Measurements from ENCODE around the gene CACNA1D.

CACNA1D gene

GRCh38 chr3:53813876-53814275 is 319.5 kb downstream of the CACNA1D start:
- no peaks in the 10 kb centered on the region for H3K4me1 ChIP-seq (ENCODE audit: control insufficient read depth, insufficient read depth, low read length)
- H3K4me3 ChIP-seq (ENCODE audit: low read depth, low read length) = no peak overlapping the region
- peaks cover 11% of the 10 kb centered on the region for H3K36me3 ChIP-seq (ENCODE audit: control insufficient read depth, insufficient read depth, low read length)
- H3K9me3 ChIP-seq (ENCODE audit: control insufficient read depth, insufficient read depth, low read length) = no peaks in the 10 kb centered on the region
- H3K9ac ChIP-seq (ENCODE audit: low read depth, low read length) = no peak overlapping the region
- no peaks in the 10 kb centered on the region for H3K27me3 ChIP-seq (ENCODE audit: control insufficient read depth, insufficient read depth, low read length)

GRCh38 chr3:53815067-53815466 is 320.7 kb downstream of the CACNA1D start:
- Histone ChIP-seq H3K9ac (ENCODE audit: low read depth, low read length) (no peak overlapping the region), H3K9me3 (ENCODE audit: control insufficient read depth, insufficient read depth, low read length) (no peaks in the 10 kb centered on the region), H3K27me3 (ENCODE audit: control insufficient read depth, insufficient read depth, low read length) (no peaks in the 10 kb centered on the region), H3K4me1 (ENCODE audit: control insufficient read depth, insufficient read depth, low read length) (no peaks in the 10 kb centered on the region), H3K4me3 (ENCODE audit: low read depth, low read length) (no peak overlapping the region), H3K36me3 (ENCODE audit: control insufficient read depth, insufficient read depth, low read length) (peaks cover 16% of the 10 kb centered on the region)

DNA sequence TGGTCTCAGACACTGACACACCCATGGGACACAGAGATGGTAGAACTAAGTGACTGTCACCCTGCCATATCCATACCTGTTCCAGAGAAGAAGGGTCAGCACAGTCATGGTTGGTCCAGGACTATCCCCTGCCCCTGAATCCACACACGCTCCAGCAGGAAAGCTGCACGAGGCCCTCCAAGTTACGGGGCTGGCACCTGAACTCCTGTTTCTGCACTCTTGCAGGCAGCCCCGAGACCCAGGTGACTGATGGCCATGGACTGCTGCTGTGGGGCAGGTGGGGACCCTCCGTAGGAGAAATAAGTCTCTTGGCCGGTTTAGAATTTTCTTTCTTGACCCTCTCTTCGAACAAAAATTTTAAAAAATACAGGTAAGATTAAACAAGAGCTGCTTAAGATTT is 321.2 kb downstream of the CACNA1D start:
- H3K9ac ChIP-seq (ENCODE audit: low read depth, low read length) = no peak overlapping the region

GRCh38 chr3:53816425-53816824 is 322.0 kb downstream of the CACNA1D start:
- Histone ChIP-seq H3K36me3 (ENCODE audit: control insufficient read depth, insufficient read depth, low read length) (peaks cover 16% of the 10 kb centered on the region), H3K9ac (ENCODE audit: low read depth, low read length) (no peak overlapping the region), H3K27me3 (ENCODE audit: control insufficient read depth, insufficient read depth, low read length) (no peaks in the 10 kb centered on the region), H3K9me3 (ENCODE audit: control insufficient read depth, insufficient read depth, low read length) (no peaks in the 10 kb centered on the region), H3K4me1 (ENCODE audit: control insufficient read depth, insufficient read depth, low read length) (no peaks in the 10 kb centered on the region), H3K4me3 (ENCODE audit: low read depth, low read length) (no peak overlapping the region)

More for the DNA sequence above, 321.2 kb downstream of the CACNA1D start:
- Histone ChIP-seq H3K4me1 (ENCODE audit: control insufficient read depth, insufficient read depth, low read length) (no peaks in the 10 kb centered on the region), H3K27me3 (ENCODE audit: control insufficient read depth, insufficient read depth, low read length) (no peaks in the 10 kb centered on the region), H3K9me3 (ENCODE audit: control insufficient read depth, insufficient read depth, low read length) (no peaks in the 10 kb centered on the region), H3K4me3 (ENCODE audit: low read depth, low read length) (no peak overlapping the region), H3K36me3 (ENCODE audit: control insufficient read depth, insufficient read depth, low read length) (peaks cover 16% of the 10 kb centered on the region)

GRCh38 chr3:53817211-53817610 is 322.8 kb downstream of the CACNA1D start:
- no peaks in the 10 kb centered on the region for H3K9me3 ChIP-seq (ENCODE audit: control insufficient read depth, insufficient read depth, low read length)
- H3K4me1 ChIP-seq (ENCODE audit: control insufficient read depth, insufficient read depth, low read length) = no peaks in the 10 kb centered on the region
- H3K4me3 ChIP-seq (ENCODE audit: low read depth, low read length) = no peak overlapping the region
- no peak overlapping the region for H3K9ac ChIP-seq (ENCODE audit: low read depth, low read length)
- H3K36me3 ChIP-seq (ENCODE audit: control insufficient read depth, insufficient read depth, low read length) = peaks cover 17% of the 10 kb centered on the region
- no peaks in the 10 kb centered on the region for H3K27me3 ChIP-seq (ENCODE audit: control insufficient read depth, insufficient read depth, low read length)

- H3K9ac ChIP-seq (ENCODE audit: low read depth, low read length) = no peak overlapping the region
- H3K4me3 ChIP-seq (ENCODE audit: low read depth, low read length) = no peak overlapping the region
- no peaks in the 10 kb centered on the region for H3K9me3 ChIP-seq (ENCODE audit: control insufficient read depth, insufficient read depth, low read length)
- H3K4me1 ChIP-seq (ENCODE audit: control insufficient read depth, insufficient read depth, low read length) = no peaks in the 10 kb centered on the region
- H3K36me3 ChIP-seq (ENCODE audit: control insufficient read depth, insufficient read depth, low read length) = peaks cover 21% of the 10 kb centered on the region
- H3K27me3 ChIP-seq (ENCODE audit: control insufficient read depth, insufficient read depth, low read length) = no peaks in the 10 kb centered on the region
Observed at GRCh38 chr3:53817809-53818208, 323.4 kb downstream of the CACNA1D start.

DNA sequence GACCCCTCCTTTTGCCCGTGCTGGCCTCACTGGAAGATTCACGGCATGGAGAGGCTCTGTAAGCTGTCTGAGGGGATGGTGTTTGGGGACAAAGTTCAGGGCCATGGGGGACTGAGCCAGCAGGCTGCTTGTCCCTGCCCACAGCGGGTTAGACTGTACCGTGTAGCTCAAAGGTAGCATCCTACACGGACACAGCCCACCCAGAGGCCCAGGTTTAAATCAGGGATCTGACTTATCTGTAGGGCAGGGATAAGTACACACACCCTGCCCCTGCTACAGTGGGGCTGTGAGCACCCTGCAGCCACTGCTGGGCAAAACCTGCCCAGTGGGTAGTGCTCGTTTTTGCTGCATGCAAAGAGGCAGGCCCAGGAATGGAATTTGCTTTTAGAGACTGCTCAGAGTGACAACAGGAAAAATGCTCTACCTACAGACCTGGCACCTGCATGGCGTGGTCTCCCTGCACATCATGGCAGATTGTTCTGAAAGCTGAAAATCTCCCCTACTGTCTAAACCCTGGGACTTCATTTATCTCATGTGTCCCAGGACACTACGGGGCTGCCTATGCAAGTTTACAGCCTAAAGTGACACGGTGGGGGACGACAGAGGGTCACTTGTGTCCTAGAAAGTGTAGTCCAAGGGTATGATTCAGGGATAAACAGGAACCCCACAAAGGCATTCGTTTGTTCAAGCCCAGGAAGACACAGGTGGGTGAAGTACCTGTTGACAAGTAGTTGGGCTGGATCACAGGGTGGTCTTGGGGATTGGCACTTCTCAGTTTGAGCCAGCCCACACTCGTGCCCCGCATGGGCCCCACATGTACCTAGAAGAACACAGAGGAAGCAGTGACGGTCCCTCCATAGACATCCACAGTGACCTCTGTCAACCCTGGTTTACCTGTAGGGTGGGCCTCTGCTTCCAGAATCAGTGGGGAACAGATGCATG is 324.1 kb downstream of the CACNA1D start:
- Histone ChIP-seq H3K27me3 (ENCODE audit: control insufficient read depth, insufficient read depth, low read length) (no peaks in the 10 kb centered on the region), H3K4me1 (ENCODE audit: control insufficient read depth, insufficient read depth, low read length) (no peaks in the 10 kb centered on the region), H3K9me3 (ENCODE audit: control insufficient read depth, insufficient read depth, low read length) (no peaks in the 10 kb centered on the region), H3K36me3 (ENCODE audit: control insufficient read depth, insufficient read depth, low read length) (peaks cover 25% of the 10 kb centered on the region), H3K9ac (ENCODE audit: low read depth, low read length) (no peak overlapping the region), H3K4me3 (ENCODE audit: low read depth, low read length) (no peak overlapping the region)

DNA sequence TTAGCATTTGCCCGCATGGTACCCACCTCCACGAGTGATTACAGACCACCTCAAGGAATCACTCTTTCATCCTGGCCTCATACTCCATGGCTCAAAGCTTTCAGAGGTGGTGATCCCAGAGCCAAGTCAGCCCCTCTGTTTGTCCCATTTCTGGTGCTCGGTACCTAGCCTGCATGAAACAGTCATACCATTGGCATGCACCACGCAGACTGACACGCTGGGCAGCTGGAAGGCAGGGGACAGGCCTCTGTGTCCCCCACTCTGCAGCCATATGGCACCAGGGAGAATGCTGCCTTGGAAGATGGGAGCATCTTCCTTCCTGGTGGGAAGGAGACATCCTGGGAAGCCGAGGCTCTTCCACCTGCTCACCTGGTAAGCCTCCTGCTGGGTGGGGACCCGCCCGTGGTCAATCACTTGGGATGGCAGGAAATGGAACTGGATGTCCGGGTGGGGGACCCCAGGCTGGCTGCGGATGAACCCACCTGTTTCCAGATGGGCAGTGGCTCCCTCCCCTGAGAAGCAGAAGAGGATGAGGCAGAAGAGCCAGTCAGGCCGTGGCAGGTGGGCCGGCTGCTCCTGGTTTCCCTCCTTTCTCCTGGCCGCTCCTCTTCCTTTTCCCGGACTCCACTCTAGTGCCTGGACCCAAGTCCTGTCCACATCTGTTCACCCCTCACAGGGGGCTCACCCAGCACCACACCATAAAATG is 324.9 kb downstream of the CACNA1D start:
- Histone ChIP-seq H3K9ac (ENCODE audit: low read depth, low read length) (no peak overlapping the region), H3K27me3 (ENCODE audit: control insufficient read depth, insufficient read depth, low read length) (no peaks in the 10 kb centered on the region), H3K4me3 (ENCODE audit: low read depth, low read length) (no peak overlapping the region), H3K36me3 (ENCODE audit: control insufficient read depth, insufficient read depth, low read length) (peaks cover 25% of the 10 kb centered on the region), H3K4me1 (ENCODE audit: control insufficient read depth, insufficient read depth, low read length) (no peaks in the 10 kb centered on the region), H3K9me3 (ENCODE audit: control insufficient read depth, insufficient read depth, low read length) (no peaks in the 10 kb centered on the region)

DNA sequence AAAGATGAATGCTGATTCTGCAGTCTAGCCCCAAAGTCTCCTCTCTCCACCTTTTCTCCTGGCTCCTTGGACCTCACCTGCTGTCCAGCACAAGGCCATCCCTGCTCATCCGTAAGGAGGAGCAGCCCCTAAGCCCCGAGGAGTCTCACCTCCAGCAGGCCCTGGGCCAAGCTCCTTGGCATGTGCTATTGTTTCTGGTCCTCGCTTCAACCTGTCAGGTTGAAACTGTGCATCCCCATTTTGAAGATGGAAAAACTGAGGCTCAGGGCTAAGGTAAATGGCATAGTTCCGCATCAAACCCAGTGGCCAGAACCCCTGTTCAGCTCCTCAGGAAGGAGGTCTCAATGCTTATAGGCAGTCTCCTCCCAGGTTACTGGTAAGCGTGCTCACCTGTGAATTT is 325.7 kb downstream of the CACNA1D start:
- Histone ChIP-seq H3K27me3 (ENCODE audit: control insufficient read depth, insufficient read depth, low read length) (no peaks in the 10 kb centered on the region), H3K9ac (ENCODE audit: low read depth, low read length) (no peak overlapping the region), H3K36me3 (ENCODE audit: control insufficient read depth, insufficient read depth, low read length) (peaks cover 25% of the 10 kb centered on the region)

GRCh38 chr3:53820756-53821580 is 326.6 kb downstream of the CACNA1D start:
- no peaks in the 10 kb centered on the region for H3K4me1 ChIP-seq (ENCODE audit: control insufficient read depth, insufficient read depth, low read length)
- H3K4me3 ChIP-seq (ENCODE audit: low read depth, low read length) = no peak overlapping the region
- H3K27me3 ChIP-seq (ENCODE audit: control insufficient read depth, insufficient read depth, low read length) = no peaks in the 10 kb centered on the region
- H3K9me3 ChIP-seq (ENCODE audit: control insufficient read depth, insufficient read depth, low read length) = no peaks in the 10 kb centered on the region
- H3K36me3 ChIP-seq (ENCODE audit: control insufficient read depth, insufficient read depth, low read length) = peaks cover 25% of the 10 kb centered on the region
- no peak overlapping the region for H3K9ac ChIP-seq (ENCODE audit: low read depth, low read length)

More for the DNA sequence above, 325.7 kb downstream of the CACNA1D start:
- Histone ChIP-seq H3K9me3 (ENCODE audit: control insufficient read depth, insufficient read depth, low read length) (no peaks in the 10 kb centered on the region), H3K4me1 (ENCODE audit: control insufficient read depth, insufficient read depth, low read length) (no peaks in the 10 kb centered on the region), H3K4me3 (ENCODE audit: low read depth, low read length) (no peak overlapping the region)

- Histone ChIP-seq H3K9ac (ENCODE audit: low read depth, low read length) (no peak overlapping the region), H3K4me1 (ENCODE audit: control insufficient read depth, insufficient read depth, low read length) (no peaks in the 10 kb centered on the region), H3K27me3 (ENCODE audit: control insufficient read depth, insufficient read depth, low read length) (no peaks in the 10 kb centered on the region), H3K4me3 (ENCODE audit: low read depth, low read length) (no peak overlapping the region), H3K9me3 (ENCODE audit: control insufficient read depth, insufficient read depth, low read length) (no peaks in the 10 kb centered on the region), H3K36me3 (ENCODE audit: control insufficient read depth, insufficient read depth, low read length) (peaks cover 25% of the 10 kb centered on the region)
Observed at GRCh38 chr3:53821631-53822121, 327.3 kb downstream of the CACNA1D start.
